GM12891 (cell line): ENCODE results near the gene TCP11.

Experiments used
- POLR2A ChIP-seq: IDR thresholded peaks from 2 replicates; pipeline ENCODE4 v1.6.1; 2011; ENCODE audit warnings: low read depth, low read length, control low read depth
- POLR2AphosphoS5 ChIP-seq: IDR thresholded peaks from 2 replicates; pipeline ENCODE4 v1.6.1; 2011; ENCODE audit warnings: low read depth, low read length, control low read depth
- POU2F2 ChIP-seq: IDR thresholded peaks from 2 replicates; pipeline ENCODE4 v1.6.1; 2011; ENCODE audit warnings: low read depth, mild to moderate bottlenecking, control low read depth, low read length, moderate library complexity
- SPI1 ChIP-seq: IDR thresholded peaks from 2 replicates; pipeline ENCODE4 v1.6.1; 2011; ENCODE audit warnings: low read depth, low read length, control low read depth
- TAF1 ChIP-seq: IDR thresholded peaks from 2 replicates; pipeline ENCODE4 v1.6.1; 2011; ENCODE audit warnings: low read depth, low read length, control low read depth

GRCh38 chr6:35160642-35161041, 19.5 kb upstream of the TCP11 start:
- TF ChIP-seq SPI1 (no peak), POLR2A (no peak), POLR2AphosphoS5 (no peak), TAF1 (no peak), POU2F2 (no peak)
